Pancreas (tissue), 10 donors: Measurements from ENCODE around the gene CYP2B6. TPM values are rescaled to one million over a fixed set of nuclear protein-coding genes. Genes with fewer than 3 reads are reported as not detected.
"Not testable (repeated sequence)": the region's sequence is repeated elsewhere in the genome, so short reads cannot be mapped to it uniquely, and the experiment has no call there.

Experiments used
- ATAC-seq, 4 donors: fragments of 200-7000 bp; cut with Tn5 transposase; one replicate each; pipeline versions ENCODE4 v1.8.0 to v1.9.1; 2020; ENCODE audit warnings: mild to moderate bottlenecking in 4 of 4, moderate library complexity in 4 of 4
- DNase-seq, 6 donors: peaks; one replicate each; pipeline ENCODE4 v3.0.0-alpha.2; 2020
- FAIRE-seq: peaks from 2 replicates; lab custom pipeline; 2012; peaks lifted over from hg19 to GRCh38; lab: Jason Lieb, UNC
- H3K27ac ChIP-seq, 4 donors: fragments of 200-600 bp; sonication (generic); 1 replicate in 3 of 4; 2 replicates in 1 of 4; pipeline versions ENCODE4 v1.5.0 to v1.8.0; 2020
- H3K27me3 ChIP-seq, 4 donors: fragments of 200-600 bp; one replicate each; pipeline ENCODE4 v1.8.0; 2021
- H3K36me3 ChIP-seq, 3 donors: fragments of 200-600 bp; sonication (generic) in 1 of 3; one replicate each; pipeline versions ENCODE4 v1.5.0 to v1.8.0; 2020 to 2021
- H3K4me1 ChIP-seq, 3 donors: fragments of 200-600 bp; one replicate each; pipeline ENCODE4 v1.8.0; 2021
- H3K4me3 ChIP-seq, 4 donors: fragments of 200-600 bp; sonication (generic) in 2 of 4; one replicate each; pipeline versions ENCODE4 v1.5.0 to v1.8.0; 2020 to 2021
- H3K9me3 ChIP-seq, 4 donors: fragments of 200-600 bp; one replicate each; pipeline ENCODE4 v1.8.0; 2021
- CTCF ChIP-seq, 4 donors: fragments of 200-600 bp; sonication (generic) in 3 of 4; IDR thresholded peaks; one replicate each; pipeline versions ENCODE4 v1.5.0 to v1.8.0; 2021; ENCODE audit warnings: antibody characterized with exemption in 4 of 4
- WGBS, 2 donors: extraction: QIAGEN DNeasy Blood & Tissue Kit; methylation state at CpG; one replicate each; pipeline ENCODE4 v1.1.7; 2013; 5-methylcytosine and 5-hydroxymethylcytosine counted together
- intact Hi-C, 3 donors: fragments of 100-400 bp; cut with DNase I; formaldehyde crosslinking; loops; one replicate each; pipeline versions ENCODE4 v1.11.1 to v1.14.2; 2022
- polyA plus RNA-seq, 2 donors: library from polyadenylated mRNA; stranded (reverse); fragments of 200-250 nt; gene quantifications; one replicate each; pipeline ENCODE4 v1.2.3, GENCODE V29; 2013
- total RNA-seq, 6 donors: library from RNA; stranded (reverse); fragmentation: NEBNext Ultra II Directional in 4 of 6; extraction: Animal tissue kit (Norgen Biotek cat#: 25700) in 4 of 6; gene quantifications; one replicate each; pipeline versions ENCODE4 v1.2.1 to v1.2.4, GENCODE V29; 2021 to 2023
- donor health status: healthy with polysubstance abuse.
- donor health status: DM: no; HTN: no; CAD: no; lungs with moderate emphysema.
- donor health status: DM: no; HTN: no; CAD: no.
- donor health status: control.
- donor health status: control.
- donor health status: Bipolar disorder and iron deficiency.
- donor health status: DM: yes; HTN: yes; CAD: no.
- donor health status: DM: no; HTN: no; CAD: no.
- donor health status: DM: no; HTN: no; CAD: no.
- donor health status: DM: yes; HTN: yes; CAD: no.

CYP2B6 gene
- total and polyA plus RNA-seq, 8 donors = 0.08 to 0.63 (median 0.17) TPM; not detected in 4

- Histone ChIP-seq H3K27ac (no peak overlapping the region), H3K27me3 (no peaks in the 10 kb centered on the region), H3K4me3 (no peak overlapping the region), H3K4me1 (no peaks in the 10 kb centered on the region), H3K9me3 (no peaks in the 10 kb centered on the region), H3K36me3 (no peaks in the 10 kb centered on the region)
- WGBS, 2 donors = 10 to 13% methylated on average over 3 of the region's 3 CpGs
- TF ChIP-seq CTCF (IDR thresholded peaks at IDR 0.05) = no peak
- FAIRE-seq (no peak), DNase-seq (no peak), ATAC-seq (no peak)
- intact Hi-C loops = no loop called here
Observed at GRCh38 chr19:40982594-40983101, 8.4 kb upstream of the CYP2B6 start.

- FAIRE-seq = no peak
- intact Hi-C loops = no loop called here
- 71 to 78% methylated on average over 7 of the region's 7 CpGs for WGBS, 2 donors
- ATAC-seq = no peak
- H3K27ac ChIP-seq = no peak overlapping the region
- H3K9me3 ChIP-seq = no peaks in the 10 kb centered on the region
- no peak overlapping the region for H3K4me3 ChIP-seq
- DNase-seq = no peak
- peaks cover 0 to 3% (median 0%) of the 10 kb centered on the region in 4 donors for H3K27me3 ChIP-seq
- no peaks in the 10 kb centered on the region for H3K36me3 ChIP-seq
- H3K4me1 ChIP-seq = no peaks in the 10 kb centered on the region
- TF ChIP-seq CTCF (IDR thresholded peaks at IDR 0.05) = no peak
Observed at GRCh38 chr19:40989453-40989852, 1.6 kb upstream of the CYP2B6 start.

- no peak for ATAC-seq
- TF ChIP-seq CTCF (IDR thresholded peaks at IDR 0.05) = no peak
- no peak overlapping the region for H3K27ac ChIP-seq
- H3K27me3 ChIP-seq = peaks cover 0 to 11% (median 0%) of the 10 kb centered on the region in 4 donors
- no peak for FAIRE-seq
- H3K9me3 ChIP-seq = no peaks in the 10 kb centered on the region
- no peaks in the 10 kb centered on the region for H3K36me3 ChIP-seq
- 70 to 84% methylated on average over 2 of the region's 2 CpGs for WGBS, 2 donors
- no peak overlapping the region for H3K4me3 ChIP-seq
- intact Hi-C loops = no loop called here
- H3K4me1 ChIP-seq = no peaks in the 10 kb centered on the region
- no peak for DNase-seq
Observed at GRCh38 chr19:40995355-40995754, 4.3 kb downstream of the CYP2B6 start.

GRCh38 chr19:40999018-40999417, 7.9 kb downstream of the CYP2B6 start:
- ATAC-seq, H3K4me1 ChIP-seq, FAIRE-seq, intact Hi-C loops, DNase-seq, H3K9me3 ChIP-seq, H3K27ac ChIP-seq, H3K36me3 ChIP-seq, H3K4me3 ChIP-seq: not testable (repeated sequence)
- H3K27me3 ChIP-seq = peaks cover 0 to 11% (median 0%) of the 10 kb centered on the region in 4 donors
- WGBS, 2 donors = 82 to 100% methylated on average over 1 of the region's 2 CpGs

- TF ChIP-seq CTCF (IDR thresholded peaks at IDR 0.05) = no peak
- 44 to 56% methylated on average over 3 of the region's 3 CpGs for whole genome bisulfite sequencing, 2 donors
- H3K27ac ChIP-seq = no peak overlapping the region
- no peaks in the 10 kb centered on the region for H3K4me1 ChIP-seq
- H3K27me3 ChIP-seq = peaks cover 0 to 4% (median 0%) of the 10 kb centered on the region in 4 donors
- ATAC-seq (peak in 3 of 4 donors; percentile 40 to 79 (median 71)), DNase-seq (peak in 4 of 6 donors; percentile 17 to 71 (median 34)), FAIRE-seq (no peak)
- H3K4me3 ChIP-seq = no peak overlapping the region
- H3K9me3 ChIP-seq = no peaks in the 10 kb centered on the region
- intact Hi-C loops = no loop called here
- no peaks in the 10 kb centered on the region for H3K36me3 ChIP-seq
Observed at GRCh38 chr19:41000310-41000737, 9.2 kb downstream of the CYP2B6 start.
